T-helper 17 cell (primary cell): ENCODE measurements around the gene AGO3. TPM values are rescaled to one million over a fixed set of nuclear protein-coding genes. Genes with fewer than 3 reads are reported as not detected.
"Not testable (repeated sequence)": the region's sequence is repeated elsewhere in the genome, so short reads cannot be mapped to it uniquely, and the experiment has no call there.

Experiments
- ATAC-seq: fragments of 150-1000 bp; cut with Tn5 transposase; 2 replicates; pipeline ENCODE4 v1.10.0; 2021; ENCODE audit warnings: mild to moderate bottlenecking, moderate library complexity
- DNase-seq, 3 donors: peaks; one replicate each; pipeline versions ENCODE4 v3.0.0 to v3.0.0-alpha.2; 2020 to 2021
- H3K9me3 ChIP-seq: one replicate; pipeline ENCODE4 v1.7.0; 2013; ENCODE audit warnings: low read length, mild to moderate bottlenecking; ENCODE audit not compliant: control insufficient read depth, poor library complexity, severe bottlenecking
- H3K27ac Mint-ChIP-seq: one replicate; pipeline ENCODE4 v1.8.0; 2022; ENCODE audit warnings: mild to moderate bottlenecking, moderate library complexity, mixed read lengths
- H3K27me3 Mint-ChIP-seq: one replicate; pipeline ENCODE4 v1.8.0; 2022; ENCODE audit warnings: mixed read lengths
- H3K36me3 Mint-ChIP-seq: one replicate; pipeline ENCODE4 v1.8.0; 2022; ENCODE audit warnings: low read depth, mixed read lengths
- H3K4me1 Mint-ChIP-seq: one replicate; pipeline ENCODE4 v1.8.0; 2022; ENCODE audit warnings: mild to moderate bottlenecking, mixed read lengths
- H3K4me3 Mint-ChIP-seq: one replicate; pipeline ENCODE4 v1.8.0; 2022; ENCODE audit warnings: mild to moderate bottlenecking, moderate library complexity, mixed read lengths
- total RNA-seq, 4 donors: library from RNA in 2 of 4; stranded (reverse) in 2 of 4; gene quantifications; one replicate each; pipeline ENCODE4 v1.2.3 and lab custom pipeline; 2022 to 2026

Gene AGO3
- total RNA-seq, 2 donors from 2014 or later: 30.4 to 33.0 TPM

DNA sequence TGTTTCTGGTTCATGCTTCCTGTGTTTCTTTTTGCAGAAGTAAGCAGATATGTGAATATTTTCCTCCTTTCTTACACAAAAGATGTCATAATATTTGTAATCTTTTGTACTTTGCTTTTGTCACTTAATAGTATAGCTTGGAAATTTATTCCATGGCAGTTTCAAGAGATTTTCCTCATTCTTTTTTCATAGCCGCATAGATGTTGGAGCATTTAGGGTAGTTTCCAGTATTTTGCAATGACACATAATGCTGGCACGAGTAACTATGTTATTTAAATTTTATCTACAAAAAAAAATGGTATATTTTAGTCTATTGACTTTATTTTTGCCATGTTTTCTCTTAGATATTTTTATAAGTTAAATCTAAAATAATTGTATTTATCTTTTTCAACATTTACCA is 40.7 kb downstream of the AGO3 start:
- no peaks in the 10 kb centered on the region for H3K27me3 Mint-ChIP-seq
- no peaks in the 10 kb centered on the region for H3K9me3 ChIP-seq
- no peak for ATAC-seq
- peaks cover 14% of the 10 kb centered on the region for H3K36me3 Mint-ChIP-seq
- H3K4me3 Mint-ChIP-seq: no peak overlapping the region
- H3K27ac Mint-ChIP-seq: no peak overlapping the region
- no peak for DNase-seq
- peaks cover 15% of the 10 kb centered on the region for H3K4me1 Mint-ChIP-seq

DNA sequence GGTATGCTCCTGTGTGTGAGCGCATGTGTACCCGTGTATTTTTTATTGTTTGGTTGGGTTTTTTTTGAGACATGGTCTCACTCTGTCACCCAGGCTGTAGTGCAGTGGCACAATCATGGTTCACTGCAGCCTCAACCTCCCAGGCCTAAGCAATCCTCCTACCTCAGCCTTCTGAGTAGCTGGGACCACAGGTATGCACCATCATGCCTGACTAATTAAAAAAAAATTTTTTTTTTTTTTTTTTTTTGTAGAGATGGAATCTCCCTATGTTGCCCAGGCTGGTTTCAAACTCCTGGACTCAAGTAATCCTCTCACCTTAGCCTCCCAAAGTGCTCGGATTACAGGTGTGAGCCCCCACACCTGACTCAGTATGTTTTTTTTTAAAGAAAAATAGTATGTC is 41.7 kb downstream of the AGO3 start:
- not testable (repeated sequence) for DNase-seq, H3K4me3 Mint-ChIP-seq, H3K9me3 ChIP-seq, H3K27ac Mint-ChIP-seq, ATAC-seq, H3K27me3 Mint-ChIP-seq
- Mint-ChIP-seq H3K4me1 (peaks cover 15% of the 10 kb centered on the region), H3K36me3 (peaks cover 14% of the 10 kb centered on the region)

DNA sequence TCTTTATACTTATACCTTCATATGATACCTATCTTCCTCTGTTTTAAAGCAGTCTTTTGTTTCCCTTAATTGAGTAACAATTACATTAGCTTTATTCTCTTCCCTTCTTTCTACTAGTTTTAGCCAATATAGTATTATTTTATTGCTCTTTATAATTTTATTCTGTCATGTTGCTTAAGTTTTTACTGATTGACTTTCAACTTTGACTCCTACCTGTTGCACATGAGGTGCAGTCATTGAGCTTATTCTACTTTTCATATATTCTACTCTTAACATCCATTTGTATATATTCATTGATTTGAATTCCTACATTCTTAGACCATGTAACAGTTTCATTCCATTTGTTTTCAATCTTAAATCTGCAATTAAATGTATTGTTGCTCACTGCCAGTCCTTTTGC is 49.2 kb downstream of the AGO3 start:
- H3K4me1 Mint-ChIP-seq: peaks cover 11% of the 10 kb centered on the region
- ATAC-seq (no peak), DNase-seq (no peak)
- peaks cover 3% of the 10 kb centered on the region for H3K36me3 Mint-ChIP-seq
- H3K27me3 Mint-ChIP-seq: no peaks in the 10 kb centered on the region
- H3K9me3 ChIP-seq: no peaks in the 10 kb centered on the region
- no peak overlapping the region for H3K4me3 Mint-ChIP-seq
- no peak overlapping the region for H3K27ac Mint-ChIP-seq

DNA sequence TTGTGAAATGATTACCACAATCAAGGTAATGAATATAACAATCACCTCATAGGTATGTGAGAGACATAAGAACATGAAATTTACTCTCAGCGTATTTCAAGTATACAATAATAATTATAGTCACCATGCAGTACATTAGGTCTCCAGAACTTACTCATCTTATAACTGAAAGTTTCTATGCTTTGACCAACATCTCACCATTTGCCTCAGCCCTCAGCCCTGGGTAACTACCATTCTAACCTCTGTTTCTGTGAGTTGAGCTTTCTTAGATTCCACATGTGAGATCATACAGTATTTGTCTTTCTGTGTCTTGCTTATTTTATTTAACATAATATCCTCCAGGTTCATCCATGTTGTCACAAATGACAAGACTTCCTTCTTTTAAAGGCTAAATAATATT is 57.3 kb downstream of the AGO3 start:
- Mint-ChIP-seq H3K27me3 (no peaks in the 10 kb centered on the region), H3K27ac (no peak overlapping the region), H3K4me3 (no peak overlapping the region), H3K4me1 (peaks cover 8% of the 10 kb centered on the region), H3K36me3 (peaks cover 5% of the 10 kb centered on the region)
- H3K9me3 ChIP-seq: no peaks in the 10 kb centered on the region
- ATAC-seq (no peak), DNase-seq (no peak)

DNA sequence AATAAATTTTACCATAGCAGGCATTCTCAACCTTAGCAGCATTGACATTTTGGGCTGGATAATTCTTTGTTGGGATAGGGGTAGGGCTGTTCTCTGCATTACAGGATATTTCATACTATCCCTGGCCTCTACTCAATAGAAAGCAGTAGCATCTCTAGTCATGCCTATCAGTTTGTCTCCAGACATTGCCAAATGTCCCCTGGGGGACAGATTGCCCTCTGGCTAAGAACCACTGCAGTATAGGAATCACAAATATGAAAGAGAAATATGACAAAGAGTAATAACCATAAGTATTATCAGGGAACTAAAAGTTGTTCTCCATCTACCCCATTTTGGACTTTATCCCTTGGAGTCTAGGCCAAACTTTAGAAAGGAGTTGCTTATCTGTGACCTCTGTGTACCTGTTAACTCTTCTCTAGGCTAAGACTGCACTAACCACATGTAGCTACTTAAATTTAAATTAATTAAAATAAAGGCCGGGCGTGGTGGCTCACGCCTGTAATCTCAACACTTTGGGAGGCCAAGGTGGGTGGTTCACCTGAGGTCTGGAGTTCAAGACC is 76.1 kb downstream of the AGO3 start:
- Mint-ChIP-seq H3K4me3 (no peak overlapping the region), H3K36me3 (no peaks in the 10 kb centered on the region), H3K27ac (peak overlapping the region; percentile 37), H3K27me3 (no peaks in the 10 kb centered on the region), H3K4me1 (no peaks in the 10 kb centered on the region)
- ATAC-seq (no peak), DNase-seq (no peak)
- no peaks in the 10 kb centered on the region for H3K9me3 ChIP-seq

DNA sequence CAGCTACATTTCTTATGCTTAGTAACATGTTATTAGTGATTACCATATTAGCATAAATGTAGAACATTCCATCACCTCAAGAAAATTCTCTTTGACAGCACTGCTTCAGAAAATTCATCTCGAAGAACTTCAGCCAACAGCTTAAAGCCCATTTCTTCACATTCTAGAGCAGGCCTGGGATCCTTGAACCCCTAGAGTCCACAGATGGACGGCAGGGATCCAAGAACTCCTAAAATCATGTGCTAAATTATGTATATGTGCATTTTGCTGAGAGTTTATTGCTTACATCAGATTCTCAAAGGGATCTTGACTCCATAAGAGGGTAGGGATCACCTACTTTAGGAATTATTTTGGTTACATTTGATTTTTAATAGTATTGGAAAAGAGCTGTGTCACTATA is 76.8 kb downstream of the AGO3 start:
- Mint-ChIP-seq H3K4me1 (no peaks in the 10 kb centered on the region), H3K27me3 (no peaks in the 10 kb centered on the region), H3K4me3 (no peak overlapping the region), H3K27ac (no peak overlapping the region), H3K36me3 (no peaks in the 10 kb centered on the region)
- ATAC-seq (no peak), DNase-seq (no peak)
- no peaks in the 10 kb centered on the region for H3K9me3 ChIP-seq

DNA sequence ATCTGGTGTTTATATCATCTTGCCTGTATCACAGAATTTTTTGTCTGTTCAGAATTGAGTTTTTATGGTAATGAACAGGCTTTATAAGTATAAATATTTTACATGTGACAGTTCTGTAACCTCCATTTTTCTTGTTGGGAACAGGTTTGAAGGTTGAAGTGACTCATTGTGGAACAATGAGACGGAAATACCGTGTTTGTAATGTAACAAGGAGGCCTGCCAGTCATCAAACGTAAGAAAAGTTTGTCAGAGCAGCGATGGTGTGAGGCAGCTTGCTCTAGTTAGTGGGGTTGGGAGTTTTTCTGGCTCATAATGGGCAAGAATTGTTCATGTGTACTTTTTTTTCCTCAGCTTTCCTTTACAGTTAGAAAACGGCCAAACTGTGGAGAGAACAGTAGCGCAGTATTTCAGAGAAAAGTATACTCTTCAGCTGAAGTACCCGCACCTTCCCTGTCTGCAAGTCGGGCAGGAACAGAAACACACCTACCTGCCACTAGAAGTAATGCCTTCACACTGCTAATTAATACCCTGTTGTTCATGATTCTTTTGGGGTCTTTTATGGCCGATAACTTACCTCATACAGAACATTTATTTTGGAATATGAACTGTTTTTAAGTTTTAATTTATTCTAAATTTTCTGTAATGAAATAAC is 77.8 kb downstream of the AGO3 start:
- H3K27ac Mint-ChIP-seq: no peak overlapping the region
- no peaks in the 10 kb centered on the region for H3K27me3 Mint-ChIP-seq
- no peaks in the 10 kb centered on the region for H3K36me3 Mint-ChIP-seq

DNA sequence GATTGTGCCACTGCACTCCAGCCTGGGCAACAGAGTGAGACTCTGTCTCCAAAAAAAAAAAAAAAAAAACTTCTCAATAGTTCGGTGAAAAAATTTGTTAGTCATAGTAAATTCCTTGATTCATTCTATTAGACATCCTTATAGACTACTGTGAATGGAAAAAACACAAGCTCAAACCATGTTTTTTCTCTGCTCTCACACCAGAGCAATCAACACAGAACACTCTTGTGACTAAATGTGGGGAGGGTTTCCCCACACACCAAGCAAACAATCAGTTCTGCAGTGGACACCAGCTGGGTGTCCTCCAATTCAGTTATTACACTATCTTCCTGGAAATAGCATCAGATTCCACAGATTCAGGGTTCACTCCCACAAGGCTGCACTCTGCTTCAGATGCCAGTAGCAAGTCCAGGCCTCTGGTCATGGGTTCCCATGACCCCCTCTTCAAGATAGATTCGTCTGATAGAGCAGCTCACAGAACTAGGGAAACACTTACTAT is 83.9 kb downstream of the AGO3 start:
- H3K36me3 Mint-ChIP-seq: peaks cover 6% of the 10 kb centered on the region

More for the DNA sequence above, 77.8 kb downstream of the AGO3 start:
- ATAC-seq (no peak), DNase-seq (no peak)
- H3K9me3 ChIP-seq: no peaks in the 10 kb centered on the region
- H3K4me1 Mint-ChIP-seq: no peaks in the 10 kb centered on the region
- H3K4me3 Mint-ChIP-seq: no peak overlapping the region

DNA sequence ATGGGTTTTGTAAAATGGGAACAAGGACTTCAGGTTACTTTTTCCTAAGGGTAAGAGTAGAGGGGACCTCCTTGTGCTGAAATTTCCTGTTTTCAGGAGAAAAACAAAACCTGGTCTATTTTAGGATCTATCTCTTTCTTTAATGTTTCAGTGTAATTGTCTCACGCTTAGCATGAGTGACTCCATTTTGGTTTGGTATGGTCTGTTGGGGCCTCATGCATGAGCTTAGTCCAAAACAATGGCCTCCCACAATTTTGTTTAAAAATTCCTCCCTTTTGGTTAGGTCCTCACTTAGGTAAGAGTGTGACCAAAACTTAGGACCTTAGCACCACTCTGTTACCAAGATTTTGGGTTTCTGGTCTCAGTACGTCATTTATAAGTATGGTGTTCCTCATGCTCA is 85.8 kb downstream of the AGO3 start:
- no peak overlapping the region for H3K4me3 Mint-ChIP-seq
- H3K27me3 Mint-ChIP-seq: no peaks in the 10 kb centered on the region
- peaks cover 6% of the 10 kb centered on the region for H3K36me3 Mint-ChIP-seq
- H3K4me1 Mint-ChIP-seq: no peaks in the 10 kb centered on the region
- no peaks in the 10 kb centered on the region for H3K9me3 ChIP-seq
- ATAC-seq (no peak), DNase-seq (no peak)
- no peak overlapping the region for H3K27ac Mint-ChIP-seq

More for the DNA sequence above, 83.9 kb downstream of the AGO3 start:
- no peaks in the 10 kb centered on the region for H3K9me3 ChIP-seq
- no peak for DNase-seq
- Mint-ChIP-seq H3K27me3 (no peaks in the 10 kb centered on the region), H3K27ac (no peak overlapping the region), H3K4me3 (no peak overlapping the region), H3K4me1 (no peaks in the 10 kb centered on the region)
- ATAC-seq: no peak

DNA sequence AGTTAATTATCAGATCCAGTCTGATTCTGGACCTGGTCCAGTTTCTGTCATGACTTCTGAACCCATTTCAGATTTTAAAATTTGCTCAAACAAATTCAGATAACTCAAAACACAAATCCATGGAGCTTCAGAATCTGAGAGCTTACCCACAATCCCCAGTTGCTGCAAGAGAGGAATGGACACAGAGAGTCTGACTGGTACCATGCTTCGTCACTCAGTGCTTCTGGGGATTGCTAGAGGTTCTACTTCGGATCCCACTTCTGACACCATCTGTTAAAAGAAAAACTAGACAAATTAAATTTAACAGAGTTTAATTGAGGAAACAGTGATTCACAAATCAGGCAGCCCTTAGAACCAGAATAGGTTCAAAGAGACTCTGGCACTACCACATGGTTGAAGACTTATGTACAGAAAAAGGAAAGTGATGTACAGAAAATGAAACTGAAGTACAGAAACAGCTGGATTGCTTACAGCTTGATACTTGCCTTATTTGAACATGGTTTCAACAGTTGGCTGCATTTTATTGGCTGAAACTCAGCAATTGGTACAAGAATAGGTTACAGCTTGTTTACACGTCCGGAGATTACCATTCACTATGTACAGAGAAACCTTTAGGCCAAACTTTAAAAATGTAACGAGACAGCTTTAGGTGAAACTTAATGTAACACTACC is 92.3 kb downstream of the AGO3 start:
- H3K27ac Mint-ChIP-seq: peak overlapping the region; percentile 14
- ATAC-seq: no peak
- H3K36me3 Mint-ChIP-seq: peaks cover 11% of the 10 kb centered on the region

DNA sequence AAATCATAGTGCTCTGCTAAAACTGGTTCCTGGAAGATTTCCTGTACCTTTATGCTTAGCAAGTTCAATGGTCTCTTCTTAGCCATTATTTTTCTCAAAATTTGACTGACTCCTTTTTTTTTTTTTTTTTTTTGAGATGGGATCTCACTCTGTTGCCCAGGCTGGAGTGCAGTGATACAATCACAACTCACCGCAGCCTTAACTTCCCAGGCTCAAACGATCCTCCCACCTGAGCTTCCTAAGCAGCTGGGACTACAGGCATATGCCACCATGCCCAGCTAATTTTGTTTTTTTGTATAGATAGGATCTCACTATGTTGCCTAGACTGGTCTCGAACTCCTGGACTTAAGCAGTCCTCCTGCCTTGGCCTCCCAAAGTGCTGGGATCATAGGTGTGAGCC is 93.1 kb downstream of the AGO3 start:
- not testable (repeated sequence) for H3K4me1 Mint-ChIP-seq, DNase-seq, H3K36me3 Mint-ChIP-seq, ATAC-seq, H3K9me3 ChIP-seq, H3K27me3 Mint-ChIP-seq
- peak overlapping the region; percentile 65 for H3K27ac Mint-ChIP-seq
- H3K4me3 Mint-ChIP-seq: peak overlapping the region; percentile 32

More for the DNA sequence above, 92.3 kb downstream of the AGO3 start:
- no peaks in the 10 kb centered on the region for H3K4me1 Mint-ChIP-seq
- no peak overlapping the region for H3K4me3 Mint-ChIP-seq
- DNase-seq: no peak
- H3K9me3 ChIP-seq: no peaks in the 10 kb centered on the region
- H3K27me3 Mint-ChIP-seq: no peaks in the 10 kb centered on the region

DNA sequence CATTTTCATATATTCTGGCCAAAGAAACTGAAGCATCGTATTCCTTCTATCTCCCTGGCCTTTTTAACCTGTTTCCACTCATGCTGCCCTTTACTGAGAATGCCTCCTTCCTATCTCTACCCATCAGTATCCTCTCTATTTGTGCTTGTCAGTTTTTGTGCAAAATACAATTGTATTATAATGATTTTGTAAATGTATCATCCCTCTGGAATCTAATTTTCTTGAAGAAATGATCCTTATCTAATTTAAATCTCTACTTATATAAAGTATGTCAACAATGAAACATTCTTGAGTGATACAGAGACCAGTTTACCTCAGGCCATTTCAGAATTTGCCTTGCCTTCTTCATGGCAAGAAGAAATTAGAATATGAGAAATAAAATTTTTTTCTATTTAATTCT is 93.9 kb downstream of the AGO3 start:
- no peak for DNase-seq
- peaks cover 10% of the 10 kb centered on the region for H3K36me3 Mint-ChIP-seq
- no peaks in the 10 kb centered on the region for H3K4me1 Mint-ChIP-seq
- H3K9me3 ChIP-seq: no peaks in the 10 kb centered on the region
- H3K27me3 Mint-ChIP-seq: no peaks in the 10 kb centered on the region
- no peak overlapping the region for H3K4me3 Mint-ChIP-seq
- H3K27ac Mint-ChIP-seq: peak overlapping the region; percentile 65
- no peak for ATAC-seq

DNA sequence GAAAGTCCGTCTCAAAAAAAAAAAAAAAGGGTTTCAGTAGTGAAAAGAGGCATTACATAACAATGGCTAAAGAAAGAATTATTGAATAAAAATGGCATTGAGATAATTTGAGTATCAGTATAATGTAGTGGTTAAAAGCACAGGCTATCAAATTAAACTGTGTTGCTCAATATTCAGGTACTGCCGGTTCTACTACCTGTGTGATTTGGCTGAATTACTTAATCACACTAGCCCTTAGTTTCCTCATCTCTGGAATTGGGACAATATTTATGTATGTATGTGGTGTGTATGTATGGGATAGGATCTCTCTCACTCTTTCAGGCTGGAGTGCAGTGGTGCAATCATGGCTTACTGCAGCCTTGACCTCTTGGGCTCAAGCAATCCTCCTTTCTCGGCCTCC is 96.9 kb downstream of the AGO3 start:
- Mint-ChIP-seq H3K36me3 (peaks cover 17% of the 10 kb centered on the region), H3K4me1 (no peaks in the 10 kb centered on the region), H3K4me3 (no peak overlapping the region), H3K27me3 (no peaks in the 10 kb centered on the region), H3K27ac (no peak overlapping the region)
- no peak for ATAC-seq
- no peaks in the 10 kb centered on the region for H3K9me3 ChIP-seq
- DNase-seq: no peak
